GM18861 (cell line): ENCODE data around the gene TSPAN32.
"Not testable (repeated sequence)": the region's sequence is repeated elsewhere in the genome, so short reads cannot be mapped to it uniquely, and the experiment has no call there.

ENCODE experiments used
- ATAC-seq: cut with Tn5 transposase; IDR thresholded peaks from one replicate; pipeline ENCODE4 v1.9.1; 2021; ENCODE audit not compliant: unreplicated experiment

Gene TSPAN32

DNA sequence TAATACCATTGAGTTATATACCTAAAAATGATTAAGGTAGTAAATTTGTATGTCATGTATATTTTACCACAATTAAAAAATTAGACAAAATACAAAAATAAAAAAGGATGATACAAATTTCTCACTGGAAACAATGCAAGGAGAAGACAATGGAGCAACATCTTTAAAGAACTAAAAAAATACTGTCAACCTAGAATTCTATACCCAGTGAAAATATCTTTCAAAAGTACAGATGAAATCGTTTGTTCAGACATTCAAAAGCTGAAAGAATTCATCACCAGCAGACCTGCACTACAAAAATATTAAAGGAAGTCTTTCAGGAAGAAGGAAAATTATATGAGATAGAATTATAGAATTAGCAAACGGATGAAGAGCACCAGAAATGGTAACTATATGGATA, 21.6 kb upstream of the TSPAN32 start:
- no peak for ATAC-seq

DNA sequence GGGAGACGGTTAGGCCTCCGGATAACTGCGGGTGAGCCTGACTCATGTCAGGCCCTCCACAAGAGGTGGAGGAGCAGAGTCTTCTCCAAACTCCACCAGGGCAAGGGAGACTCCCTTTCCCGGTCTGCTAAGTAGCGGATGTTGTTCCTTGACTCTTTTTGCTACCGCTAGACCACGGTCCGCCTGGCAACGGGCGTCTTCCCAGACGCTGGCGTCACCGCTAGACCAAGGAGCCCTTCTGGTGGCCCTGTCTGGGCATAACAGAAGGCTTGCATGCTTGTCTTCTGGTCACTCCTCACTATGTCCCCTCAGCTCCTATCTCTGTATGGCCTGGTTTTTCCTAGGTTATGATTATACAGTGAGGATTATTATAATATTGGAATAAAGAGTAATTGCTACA, 15.5 kb upstream of the TSPAN32 start:
- not testable (repeated sequence) for ATAC-seq

DNA sequence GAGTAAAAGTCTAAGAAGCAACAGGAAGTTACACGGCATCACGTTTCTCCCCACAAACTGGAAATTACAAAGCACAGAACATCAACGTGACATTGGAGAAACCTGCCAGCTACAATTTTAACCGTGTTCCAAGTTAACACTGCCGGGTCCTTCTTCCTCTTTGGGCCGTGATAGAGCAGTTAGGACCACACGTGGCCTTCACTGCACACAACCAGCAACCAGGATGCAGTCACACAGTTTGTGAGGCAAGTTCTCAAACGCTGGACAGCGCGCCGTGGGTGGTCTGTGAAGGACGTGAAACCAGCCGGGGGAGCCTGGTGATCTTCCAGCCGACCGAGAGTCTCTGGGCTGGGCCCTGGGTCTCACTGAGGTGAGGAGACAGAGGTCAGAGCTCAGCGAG, 14.7 kb upstream of the TSPAN32 start:
- no peak for ATAC-seq

DNA sequence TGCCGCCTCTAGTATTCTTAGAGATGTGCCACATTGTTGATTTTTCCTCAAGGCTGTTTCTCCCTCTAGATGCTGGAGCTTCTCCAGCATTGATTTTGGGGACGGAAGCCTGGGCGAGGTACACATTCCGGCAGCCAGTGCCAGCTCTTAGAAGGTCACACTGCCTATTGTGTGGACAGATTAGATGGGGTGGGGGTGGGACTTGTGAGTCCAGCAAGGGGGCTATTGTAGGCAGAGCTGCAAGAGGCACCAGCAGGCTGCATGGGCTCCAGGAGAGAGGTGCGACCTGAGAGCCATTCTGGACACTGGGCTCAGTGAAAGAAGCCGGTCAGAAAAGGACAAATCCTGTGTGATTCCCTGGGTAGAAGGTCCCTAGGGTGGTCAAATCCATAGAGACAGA, 12.5 kb upstream of the TSPAN32 start:
- no peak for ATAC-seq

DNA sequence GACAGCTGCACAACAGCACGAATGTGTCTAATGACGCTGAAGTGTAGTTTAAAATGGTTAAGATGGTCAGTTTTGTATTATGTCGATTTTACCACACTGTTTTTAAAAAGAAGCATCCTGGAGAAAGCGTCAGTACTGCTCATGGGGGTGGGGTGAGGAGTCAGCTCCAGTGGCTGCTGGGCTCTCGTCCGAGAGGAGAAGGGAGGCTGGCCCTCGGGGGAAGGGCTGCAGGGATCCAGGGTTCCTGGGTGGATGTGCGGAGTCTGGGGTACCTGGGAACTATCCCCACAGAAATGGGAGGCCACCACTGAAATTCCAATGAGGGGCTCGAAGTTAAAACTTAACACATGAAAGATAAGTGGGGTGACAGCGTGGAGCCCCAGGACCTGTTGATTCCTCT, 12.0 kb upstream of the TSPAN32 start:
- ATAC-seq: no peak

DNA sequence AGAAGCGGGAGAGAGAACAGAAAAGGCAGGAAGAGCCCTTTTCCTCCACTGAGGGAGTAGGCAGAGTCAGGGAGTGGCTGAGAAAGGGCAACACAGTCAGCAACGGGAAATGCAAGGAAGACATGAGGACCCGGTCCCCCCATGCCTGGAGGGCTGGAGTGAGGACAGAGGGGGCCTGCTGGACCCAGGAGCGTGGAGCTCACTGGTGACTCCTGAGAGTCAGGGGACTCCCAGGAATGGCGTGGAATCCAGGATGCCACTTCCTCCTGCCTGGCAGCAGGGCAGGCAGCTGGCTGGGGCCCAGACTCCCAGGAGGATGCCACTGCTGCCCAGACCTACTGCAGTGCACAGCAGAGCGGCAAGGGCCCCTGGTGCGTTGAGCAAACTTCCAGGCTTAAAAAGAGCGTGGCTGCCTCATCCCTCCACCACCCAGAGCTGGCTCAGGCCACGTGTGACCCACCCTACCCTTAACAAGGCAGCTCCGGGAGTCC, 11.4 kb upstream of the TSPAN32 start:
- no peak for ATAC-seq

DNA sequence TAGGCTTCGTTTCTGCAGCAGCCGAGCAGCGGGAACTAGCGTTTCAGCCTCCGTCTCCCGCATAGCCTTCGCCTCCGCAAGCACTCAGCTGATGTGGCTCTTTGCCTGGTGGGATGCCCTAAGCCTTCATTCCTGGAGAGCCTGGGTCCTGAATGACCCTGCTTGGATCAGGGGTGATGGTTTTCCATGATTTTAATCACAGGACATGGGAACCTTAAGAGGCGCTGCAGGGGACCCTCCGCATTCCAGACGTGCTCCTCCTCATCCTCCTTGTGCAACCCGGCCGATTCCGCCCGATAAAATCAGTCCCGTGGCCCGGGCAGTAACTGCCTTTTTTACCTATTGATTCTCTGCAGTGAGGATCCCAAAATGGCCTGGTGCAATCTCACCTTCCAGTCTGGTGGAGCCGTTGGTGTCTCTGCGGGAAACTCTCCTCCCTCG, 8.3 kb upstream of the TSPAN32 start:
- no peak for ATAC-seq

DNA sequence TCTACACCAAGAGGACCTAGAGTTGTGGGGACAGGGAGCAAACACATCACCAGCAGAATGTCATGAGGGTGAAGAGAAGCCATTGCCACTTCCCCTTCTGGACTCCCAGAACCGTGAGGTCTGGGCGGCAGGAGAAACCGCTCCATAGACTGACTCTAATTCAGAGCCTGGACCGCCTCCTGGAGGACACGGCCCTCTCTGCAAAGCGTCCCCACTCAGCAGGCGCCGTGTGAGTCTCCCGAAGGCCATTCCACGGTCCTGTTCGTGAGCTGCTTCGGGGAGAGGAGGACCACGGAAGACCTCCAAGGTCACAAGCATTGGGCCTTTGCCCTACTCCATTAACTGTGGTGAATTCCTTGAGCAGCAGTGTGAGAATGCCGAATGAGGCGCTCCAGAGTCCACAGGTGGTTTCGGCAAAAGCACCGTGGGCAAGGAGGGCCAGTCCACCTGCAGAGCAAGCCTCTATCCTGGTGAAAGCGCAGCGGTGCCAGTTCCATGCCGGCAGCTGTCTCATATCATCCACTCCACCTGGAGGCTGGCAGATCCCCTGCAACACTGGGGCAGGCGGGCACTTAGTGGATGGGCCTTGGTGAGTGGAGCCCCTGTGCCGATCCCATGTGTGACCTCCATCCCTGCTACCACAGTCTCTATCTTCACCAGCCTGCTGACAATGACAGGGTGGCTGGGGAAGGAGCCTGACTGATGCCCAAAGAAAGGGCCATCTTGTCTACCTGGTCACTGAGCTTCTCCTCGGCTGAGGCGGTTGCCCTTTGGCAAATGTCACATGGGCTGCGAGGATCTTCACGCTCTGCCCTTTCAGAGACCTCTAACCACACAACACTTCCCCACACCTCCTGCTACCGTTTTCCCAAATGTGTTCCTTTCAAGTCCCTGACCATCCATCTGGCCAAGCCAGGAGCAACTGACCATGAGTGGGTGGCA, 7.6 kb upstream of the TSPAN32 start:
- ATAC-seq: no peak

DNA sequence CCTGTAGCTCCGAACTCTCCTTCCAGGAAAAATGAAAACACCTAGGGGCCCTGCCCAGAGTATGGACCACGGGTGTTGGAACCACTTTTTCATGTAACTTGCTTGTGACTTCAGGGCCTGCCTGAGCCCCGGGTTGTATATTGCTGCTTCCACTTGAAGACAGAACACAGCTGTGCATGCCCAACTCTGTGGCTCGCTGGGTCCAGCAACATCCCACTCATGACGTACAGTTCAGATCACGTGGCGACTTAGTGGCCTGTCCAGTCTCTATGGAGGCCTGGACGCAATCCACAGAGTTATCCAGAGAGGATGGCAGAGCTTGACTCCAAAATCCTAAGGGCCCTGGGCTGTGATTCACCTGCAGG, 6.9 kb upstream of the TSPAN32 start:
- no peak for ATAC-seq

DNA sequence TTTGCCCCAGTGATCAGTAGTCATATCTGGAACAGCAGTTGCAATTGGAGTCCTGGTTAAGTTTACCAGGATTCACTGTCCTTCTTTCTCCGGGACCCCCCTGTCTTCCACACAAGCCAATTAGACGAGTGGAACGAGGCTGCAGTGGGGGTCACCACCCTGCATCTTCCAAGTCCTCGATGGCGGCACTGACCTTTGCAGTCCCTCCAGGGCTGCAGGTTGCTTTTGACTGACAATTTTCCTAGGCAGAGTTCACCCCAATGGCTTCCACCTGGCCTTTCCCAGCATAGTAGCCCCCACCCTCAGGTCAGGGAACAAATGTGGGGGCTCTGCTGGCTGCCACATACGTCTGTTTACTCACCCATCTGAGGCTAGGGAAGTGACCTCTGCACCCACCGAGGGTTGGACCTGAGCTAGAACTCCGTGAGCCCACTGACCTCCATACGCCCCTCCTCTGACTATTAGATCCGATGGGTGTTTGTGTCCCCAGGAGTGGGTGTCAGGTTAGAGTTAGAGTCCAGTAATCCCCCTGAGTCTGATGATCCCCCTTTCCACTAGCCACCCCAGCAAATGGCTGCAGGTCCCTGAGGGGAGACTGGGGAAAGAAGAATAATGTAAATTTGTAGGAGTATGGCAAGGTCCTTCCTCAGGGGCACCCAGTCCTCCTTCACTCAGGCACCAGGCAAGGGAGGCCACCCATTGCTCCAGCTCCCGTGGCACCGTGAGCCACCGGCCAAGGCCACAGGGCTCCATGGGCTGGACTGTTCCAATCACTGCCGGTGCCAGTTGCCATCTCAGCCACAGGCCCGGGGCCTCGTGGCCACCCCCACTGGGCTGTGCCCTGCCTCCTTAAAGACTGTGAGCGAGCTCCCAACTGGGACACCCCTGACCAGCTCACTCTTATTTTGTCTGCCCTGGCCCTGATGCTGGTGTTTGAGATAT, 5.6 kb upstream of the TSPAN32 start:
- ATAC-seq: no peak

DNA sequence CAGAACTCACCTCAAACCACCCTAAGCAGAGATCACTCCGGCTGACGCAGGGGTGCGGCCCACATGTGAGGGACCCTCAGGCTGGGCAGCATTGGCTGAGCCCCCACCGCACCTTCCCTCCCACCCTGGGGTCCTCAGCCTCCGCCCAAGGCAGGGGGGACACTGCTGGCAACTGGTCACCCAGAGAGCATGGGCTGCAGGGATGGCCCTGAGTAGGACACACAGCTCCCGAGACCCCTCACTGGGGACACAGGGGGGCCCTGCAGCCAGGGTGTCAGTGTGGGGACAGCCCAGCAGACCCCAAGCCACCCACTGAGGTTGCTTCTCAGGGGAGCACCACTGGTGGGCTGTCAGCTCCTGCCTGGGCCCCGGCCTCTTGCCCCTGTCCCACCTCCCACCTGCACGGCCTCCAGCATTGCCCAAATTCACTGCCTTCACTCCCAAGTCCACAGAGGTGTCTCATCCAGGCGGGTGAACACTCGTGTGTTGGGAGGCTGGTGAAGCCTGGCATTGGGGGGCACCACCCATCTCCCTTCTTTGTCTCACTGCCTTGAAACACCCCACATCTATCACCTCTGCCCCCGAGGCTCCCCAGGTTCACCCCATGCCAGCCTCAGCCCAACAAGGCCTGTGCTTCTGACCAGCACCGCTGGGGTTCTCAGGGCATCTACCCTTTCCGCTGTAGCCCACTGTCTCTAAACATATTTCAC, 4.7 kb upstream of the TSPAN32 start:
- ATAC-seq: no peak

DNA sequence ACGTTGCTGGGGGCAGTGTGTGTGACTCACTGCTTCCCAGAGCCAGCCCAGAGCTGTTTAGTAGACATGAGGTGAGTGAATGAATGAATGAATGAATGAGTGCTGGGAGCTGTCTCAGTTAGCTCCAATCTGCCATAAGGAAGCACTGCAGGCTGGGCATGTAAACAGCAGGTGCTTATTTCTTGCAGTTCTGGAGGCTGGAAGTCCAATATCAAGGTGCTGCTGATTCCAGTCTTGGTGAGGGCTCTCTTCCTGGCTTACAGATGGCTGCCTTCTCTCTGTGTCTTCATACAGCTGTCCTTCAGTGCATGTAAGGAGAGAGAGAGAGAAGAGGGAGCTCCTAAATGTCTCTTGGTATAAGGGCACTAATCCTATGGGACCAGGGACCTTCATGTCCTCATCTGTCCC, 4.2 kb upstream of the TSPAN32 start:
- ATAC-seq: no peak

DNA sequence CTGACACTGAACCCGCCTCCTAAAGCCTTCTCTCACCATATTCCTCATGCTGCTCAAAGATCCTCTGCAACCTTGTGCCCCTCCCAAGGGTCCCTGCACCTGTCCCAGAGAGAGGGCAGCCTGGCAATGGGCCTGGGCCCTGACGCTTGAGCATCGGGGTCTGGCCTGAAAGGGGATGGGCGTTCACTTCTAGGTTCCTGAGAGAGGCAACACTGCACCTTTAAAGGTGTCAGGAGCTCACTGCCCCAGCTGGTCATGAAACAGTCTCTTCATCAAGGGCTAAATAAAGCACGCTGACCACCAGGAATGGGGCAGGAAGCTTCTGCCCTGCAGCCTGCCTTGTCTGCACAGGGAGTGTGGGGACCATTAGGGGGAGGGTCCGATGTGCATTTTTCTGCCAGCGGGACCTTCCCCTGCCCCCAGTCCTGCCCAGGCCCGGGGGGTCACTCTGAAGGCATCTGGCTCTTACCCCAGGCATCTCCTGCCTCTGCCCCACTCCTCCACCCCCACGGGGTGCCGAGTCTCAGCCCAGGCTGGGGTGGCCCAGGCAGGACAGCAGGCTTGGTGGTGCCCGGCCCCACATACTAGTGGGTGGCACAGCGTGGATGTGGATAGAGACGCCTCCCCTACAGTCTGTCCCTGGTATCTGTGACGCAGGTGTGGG, 3.5 kb upstream of the TSPAN32 start:
- no peak for ATAC-seq

DNA sequence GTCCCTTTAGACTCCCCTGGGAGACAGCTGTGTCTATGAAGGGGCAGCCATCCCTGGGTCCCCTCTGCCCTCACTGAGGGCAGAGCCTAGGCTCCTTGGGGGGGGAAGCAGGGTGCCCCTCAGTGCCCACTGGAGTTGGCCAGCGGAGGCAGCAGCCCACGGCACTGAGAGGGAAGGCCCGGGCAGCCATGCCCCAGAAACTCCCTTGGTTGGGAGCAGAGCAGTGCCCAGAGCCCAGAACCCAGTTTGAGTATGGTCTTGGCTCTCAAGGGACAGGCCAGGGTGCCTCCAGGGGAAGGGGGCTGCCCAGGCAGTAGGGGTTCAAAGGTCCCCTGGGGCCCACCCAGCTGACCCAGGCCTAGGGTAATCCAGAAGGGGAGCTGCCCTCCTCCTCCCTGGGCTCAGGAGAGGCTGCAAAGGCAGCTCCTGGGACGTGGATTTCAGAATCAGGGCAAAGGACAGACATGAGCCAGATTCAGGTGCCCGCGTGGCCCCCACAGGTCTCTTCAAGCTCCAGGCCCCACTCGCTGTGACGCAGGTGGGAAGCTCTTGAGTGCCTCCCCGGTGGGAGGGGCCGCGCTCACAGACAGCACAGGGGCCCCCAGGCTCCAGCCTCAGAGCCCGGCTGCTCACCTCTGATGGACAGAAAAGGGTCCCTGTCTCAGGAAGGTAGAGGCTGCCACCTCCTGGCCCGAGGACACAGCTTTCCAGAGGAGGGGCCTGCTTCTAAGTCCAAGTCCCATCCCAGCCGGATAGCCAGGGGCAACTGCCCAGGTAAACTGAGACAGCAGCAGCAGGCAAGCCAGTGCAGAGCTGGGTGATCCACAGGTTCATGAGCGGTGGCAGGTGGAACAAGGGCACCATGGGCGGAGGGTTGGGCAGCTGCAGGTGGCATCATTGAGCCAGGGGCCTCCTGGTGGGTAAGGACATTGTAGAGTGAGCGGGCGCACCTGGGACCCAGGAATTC, 2.7 kb upstream of the TSPAN32 start:
- no peak for ATAC-seq

DNA sequence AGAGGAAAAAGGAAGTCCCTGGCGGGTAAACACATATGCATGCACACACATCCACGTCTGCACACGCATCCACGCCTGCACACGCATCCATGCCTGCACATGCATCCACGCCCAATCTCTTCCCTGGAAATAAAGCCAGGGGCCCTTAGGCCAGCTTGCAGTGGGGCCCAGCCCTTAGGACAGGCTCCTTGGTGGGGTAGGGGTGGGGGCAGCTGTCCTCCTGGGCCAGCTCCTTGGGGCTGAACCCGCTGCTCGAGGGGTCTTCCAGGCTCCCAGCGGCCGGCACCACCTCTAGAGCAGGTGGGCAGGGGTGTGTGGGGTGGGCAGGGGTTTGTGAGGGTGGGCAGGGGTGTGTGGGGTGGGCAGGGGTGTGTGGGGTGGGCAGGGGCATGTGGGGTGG, 2.0 kb upstream of the TSPAN32 start:
- no peak for ATAC-seq

DNA sequence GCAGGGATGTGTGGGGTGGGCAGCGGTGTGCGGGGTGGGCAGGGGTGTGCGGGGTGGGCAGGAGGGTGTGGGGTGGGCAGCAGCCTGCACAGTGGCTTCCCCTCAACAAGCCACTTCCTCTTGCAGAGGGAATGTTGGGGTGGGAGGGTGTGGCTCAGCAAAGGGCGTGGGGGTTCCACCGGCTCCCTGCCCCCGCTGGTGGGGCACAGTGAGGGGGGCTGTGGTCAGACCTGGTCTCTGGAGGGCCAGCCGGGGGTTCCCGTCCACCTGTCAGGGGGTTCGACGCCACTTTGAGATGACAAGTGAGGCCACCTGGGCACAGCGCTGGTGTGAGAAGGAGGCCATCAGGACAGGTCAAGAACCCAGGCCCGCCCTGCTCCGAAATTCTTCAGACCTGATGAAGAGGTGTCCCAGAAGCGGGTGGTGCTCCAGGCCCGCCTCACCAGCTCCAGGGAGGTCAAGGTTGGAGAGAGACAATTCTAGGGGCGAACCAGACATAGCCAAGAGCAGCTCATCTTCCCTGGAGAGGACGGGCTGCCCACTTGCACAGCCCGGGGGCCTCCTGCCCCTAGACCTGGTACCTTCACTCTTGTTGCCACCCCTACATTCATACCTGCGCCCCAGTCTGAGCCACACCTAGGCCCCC, 1.4 kb upstream of the TSPAN32 start:
- ATAC-seq: no peak

DNA sequence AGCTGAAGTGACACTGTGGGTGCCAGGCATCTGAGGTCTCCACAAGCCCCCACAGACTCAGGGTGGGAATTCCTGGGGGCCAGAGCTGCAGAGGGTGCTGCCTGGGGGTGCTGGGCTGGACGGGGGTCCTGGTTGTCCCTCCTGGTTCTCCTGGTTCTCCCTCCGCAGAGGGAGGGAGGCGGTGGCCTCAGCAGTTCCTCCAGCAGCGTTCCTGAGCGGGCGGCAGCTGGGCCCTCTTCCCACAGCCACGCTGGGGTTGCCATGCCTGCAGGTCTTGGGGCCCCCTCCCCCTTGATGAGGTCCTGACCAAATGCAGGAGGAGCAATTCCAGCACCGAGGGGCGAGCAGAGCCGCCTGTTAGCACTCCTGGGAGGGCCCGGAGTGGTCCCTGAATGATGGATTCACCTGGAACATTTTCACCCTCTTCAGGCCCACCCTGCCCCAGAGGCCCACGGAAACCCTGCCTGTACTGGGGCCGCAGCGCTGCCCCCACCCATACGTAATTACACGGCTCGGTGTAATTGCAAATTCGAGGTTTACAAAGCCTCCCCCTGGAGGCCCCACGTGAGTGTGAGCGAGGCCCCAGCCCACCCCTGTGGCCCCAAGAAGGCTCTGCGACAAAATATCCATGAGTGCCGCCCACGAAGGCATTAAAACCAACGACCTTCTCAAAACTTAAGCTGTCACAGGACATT, 730 bp upstream of the TSPAN32 start:
- no peak for ATAC-seq

DNA sequence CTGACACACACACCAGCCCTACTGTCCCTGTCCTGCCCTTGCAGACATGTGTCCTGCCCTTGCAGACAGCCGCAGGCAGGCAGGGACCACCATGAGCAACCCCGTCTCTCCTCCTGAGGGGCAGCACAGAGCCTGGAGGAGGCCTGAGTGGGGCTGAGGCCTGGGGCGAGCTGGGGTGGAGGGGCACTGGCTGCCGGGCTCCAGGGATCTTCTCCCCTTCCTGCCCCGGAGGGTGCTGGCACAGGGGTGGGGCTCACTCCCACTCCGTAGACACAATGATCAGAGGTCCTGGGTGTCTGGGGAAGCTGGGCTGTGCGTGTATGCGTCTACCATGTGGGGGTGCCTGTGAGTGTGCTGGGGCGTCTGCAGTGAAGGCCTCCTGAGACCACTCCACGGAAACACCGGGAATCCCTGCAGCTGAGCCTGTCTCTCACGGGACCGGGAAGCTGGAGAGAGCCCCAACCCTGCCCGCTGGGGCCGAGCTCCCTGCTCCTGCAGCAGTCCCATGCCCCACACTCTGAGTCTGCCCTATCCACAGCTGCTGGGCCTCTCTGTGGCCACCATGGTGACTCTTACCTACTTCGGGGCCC, 588 bp downstream of the TSPAN32 start:
- no peak for ATAC-seq
